GM19455 (cell line): Measurements from ENCODE around the gene SNAP25.

Experiments used
- ATAC-seq: cut with Tn5 transposase; IDR thresholded peaks from one replicate; pipeline ENCODE4 v1.9.1; 2021; ENCODE audit not compliant: unreplicated experiment

Gene SNAP25

DNA sequence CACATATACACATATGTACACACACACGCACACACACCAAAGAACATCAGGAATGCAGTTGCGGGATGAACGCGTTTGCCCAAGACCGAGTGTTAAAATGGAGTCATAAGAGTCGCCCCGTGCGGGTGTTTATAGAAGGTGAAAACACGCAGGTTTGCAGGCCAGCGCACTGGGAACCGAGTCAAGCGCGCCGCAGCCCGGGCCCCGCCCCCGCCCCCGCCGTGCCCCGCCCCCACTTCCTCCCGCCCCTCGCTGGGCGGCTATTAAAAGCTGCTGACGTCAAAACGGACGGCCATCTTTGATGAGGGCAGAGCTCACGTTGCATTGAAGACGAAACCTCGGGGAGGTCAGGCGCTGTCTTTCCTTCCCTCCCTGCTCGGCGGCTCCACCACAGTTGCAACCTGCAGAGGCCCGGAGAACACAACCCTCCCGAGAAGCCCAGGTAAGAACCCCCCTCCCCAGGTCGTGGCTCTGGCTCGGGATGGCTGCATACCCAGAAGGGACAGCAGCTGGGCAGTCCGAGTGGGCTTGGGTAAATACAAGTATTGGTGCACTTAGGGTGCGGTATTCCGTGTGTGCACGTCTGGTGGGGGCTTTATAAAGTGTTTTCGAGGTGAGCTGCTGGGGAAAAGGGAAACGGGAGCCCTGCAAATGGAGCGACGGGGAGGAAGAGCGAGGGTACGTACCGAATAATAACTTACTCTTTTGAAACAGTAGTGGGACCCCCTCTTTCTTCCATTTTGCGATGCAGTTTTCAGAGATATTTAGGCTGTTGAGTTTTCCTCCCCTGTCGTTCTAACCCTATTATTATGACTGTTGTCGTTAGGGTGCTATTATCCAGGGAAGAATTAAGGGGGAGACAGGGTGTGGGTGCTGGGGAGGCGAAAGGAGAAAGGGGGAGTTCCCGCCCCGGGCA is at the start of gene SNAP25:
TSS of gene SNAP25 (plus strand) at position 295 of the 916 bp plus-strand sequence. CDS start 56,662 bp downstream, outside the sequence.
- no peak for ATAC-seq

GRCh38 chr20:10169752-10170151 is 48.9 kb upstream of the SNAP25 start:
- no peak for ATAC-seq

GRCh38 chr20:10170261-10170660 is 48.4 kb upstream of the SNAP25 start:
- no peak for ATAC-seq

- ATAC-seq, result no peak
These were observed 46.5 kb upstream of the SNAP25 start for GRCh38 chr20:10171864-10172751.

GRCh38 chr20:10172998-10173655 is 45.5 kb upstream of the SNAP25 start:
- ATAC-seq, result no peak

DNA sequence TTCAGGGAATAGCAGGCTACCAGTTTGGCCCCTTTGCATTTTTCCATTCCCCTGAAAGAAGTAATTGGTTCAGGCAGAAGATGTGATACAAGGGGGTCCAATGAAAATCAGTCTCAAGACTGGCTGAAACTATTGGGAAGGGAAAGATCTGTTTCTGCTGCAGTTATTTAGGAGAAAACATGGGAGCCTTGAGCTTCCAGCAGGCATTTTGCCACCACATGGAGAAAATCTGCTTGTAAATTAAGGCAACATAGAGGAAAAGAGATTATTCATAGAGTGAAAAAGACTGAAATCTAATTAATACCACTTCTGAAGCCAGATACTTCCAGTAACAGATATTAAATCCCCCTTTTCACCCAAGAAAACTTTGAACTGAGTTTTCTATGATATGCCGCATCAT is 44.2 kb upstream of the SNAP25 start:
- no peak for ATAC-seq

- no peak for ATAC-seq
These were observed 41.3 kb upstream of the SNAP25 start for GRCh38 chr20:10177326-10177725.

DNA sequence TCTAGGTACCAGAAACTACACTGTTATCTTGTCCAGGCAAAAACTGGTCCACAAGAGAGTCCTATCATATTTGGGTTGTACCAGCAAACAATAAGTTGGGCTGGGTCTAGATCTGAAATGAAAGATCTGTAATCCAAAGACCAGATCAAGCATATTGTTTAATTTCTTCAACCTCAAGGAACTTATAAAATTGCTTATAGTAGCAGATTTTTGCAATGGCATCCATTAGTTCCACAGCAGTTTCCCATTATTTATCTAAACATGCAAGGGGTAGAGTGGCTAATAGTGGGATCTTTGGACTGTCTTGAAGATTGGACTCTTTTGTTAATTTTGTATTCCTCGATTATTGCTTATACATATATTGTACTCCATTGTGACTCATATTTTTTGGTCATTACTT is 40.5 kb upstream of the SNAP25 start:
- ATAC-seq, result no peak

DNA sequence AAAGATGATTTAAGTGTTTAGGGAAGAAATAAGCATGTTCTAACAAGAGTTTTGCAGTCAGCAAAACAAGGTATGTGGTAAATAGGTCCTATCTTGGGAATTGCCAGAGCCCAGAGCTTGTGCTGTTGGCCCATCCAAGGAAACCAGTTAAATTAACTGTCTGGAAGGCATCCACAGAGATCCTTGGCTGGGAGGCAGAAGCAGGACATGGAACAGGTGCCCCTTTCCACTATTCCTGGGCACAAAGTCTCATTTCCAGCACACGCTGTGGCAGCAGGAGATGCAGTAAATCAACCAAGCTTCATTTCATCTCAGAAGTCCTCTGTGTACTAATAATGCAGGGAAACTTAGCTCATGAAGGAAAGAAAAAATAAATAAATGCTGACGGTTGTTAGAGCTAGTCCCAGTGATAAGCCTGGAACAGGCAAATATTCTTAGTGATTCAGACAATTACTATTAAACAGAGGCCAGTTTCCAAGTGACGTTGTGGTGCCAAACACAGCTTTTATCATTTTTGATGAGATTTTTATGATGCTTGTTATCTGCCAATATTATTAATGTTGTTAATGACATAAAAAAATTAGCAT is 39.8 kb upstream of the SNAP25 start:
- no peak for ATAC-seq

DNA sequence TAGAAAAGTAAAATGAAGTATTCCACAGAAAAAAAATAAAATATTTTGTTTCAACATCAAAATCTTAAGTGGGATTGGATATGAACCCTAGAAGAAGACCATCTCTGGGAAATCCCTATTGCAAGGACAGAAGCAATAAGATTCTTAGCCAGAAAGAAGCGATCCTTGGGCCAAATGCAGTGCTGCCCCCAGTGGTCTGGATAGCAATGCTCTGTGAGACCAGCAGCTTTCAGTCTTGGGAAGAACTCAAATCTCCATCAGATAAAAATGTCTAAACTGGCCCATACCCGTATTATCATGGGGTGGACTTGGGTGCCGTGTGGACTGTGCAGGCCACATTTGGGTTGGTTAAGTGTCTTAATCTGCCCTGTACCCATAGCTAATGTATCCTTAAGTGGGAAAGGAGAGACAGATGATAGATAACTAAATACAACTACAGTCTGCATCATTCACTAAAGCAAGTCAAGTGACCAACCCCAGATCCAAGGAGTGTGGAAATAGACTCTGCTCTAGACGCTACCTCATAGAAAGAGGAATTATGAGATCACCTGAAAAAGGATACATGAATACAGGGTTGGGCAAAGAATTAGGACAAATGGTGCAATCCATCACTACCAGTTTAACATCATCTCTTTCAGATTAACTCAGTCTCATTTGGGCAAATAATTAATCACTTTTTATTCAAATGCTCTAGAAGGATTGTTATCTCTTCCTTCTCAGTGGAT is 38.9 kb upstream of the SNAP25 start:
- no peak for ATAC-seq

DNA sequence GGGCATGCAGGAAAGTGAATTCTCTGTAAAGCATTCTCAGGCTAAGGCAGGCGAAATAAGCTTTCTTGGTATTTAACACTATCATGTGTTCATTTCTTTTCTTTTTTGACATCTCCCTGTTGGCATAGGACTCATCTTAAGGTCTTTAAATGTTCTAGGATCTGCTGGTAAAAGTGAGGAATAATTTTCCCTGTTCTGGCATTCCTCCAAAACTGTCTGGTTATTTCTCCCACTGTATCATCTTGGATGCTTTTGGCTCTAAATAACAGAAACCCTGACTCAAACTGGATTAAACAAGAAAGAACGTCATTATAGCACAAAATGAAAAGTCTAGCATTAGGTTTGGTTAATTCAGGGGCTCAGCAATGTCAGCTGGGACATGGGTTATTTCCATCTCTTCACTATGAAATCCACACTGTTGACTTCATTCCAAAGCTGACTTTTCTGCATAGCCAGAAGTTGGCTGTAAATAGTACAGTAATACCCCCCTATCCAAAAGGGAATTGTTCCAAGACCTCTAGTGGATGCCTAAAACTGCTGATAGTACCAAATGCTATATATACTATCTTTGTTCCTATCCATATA is 37.9 kb upstream of the SNAP25 start:
- ATAC-seq, result no peak

DNA sequence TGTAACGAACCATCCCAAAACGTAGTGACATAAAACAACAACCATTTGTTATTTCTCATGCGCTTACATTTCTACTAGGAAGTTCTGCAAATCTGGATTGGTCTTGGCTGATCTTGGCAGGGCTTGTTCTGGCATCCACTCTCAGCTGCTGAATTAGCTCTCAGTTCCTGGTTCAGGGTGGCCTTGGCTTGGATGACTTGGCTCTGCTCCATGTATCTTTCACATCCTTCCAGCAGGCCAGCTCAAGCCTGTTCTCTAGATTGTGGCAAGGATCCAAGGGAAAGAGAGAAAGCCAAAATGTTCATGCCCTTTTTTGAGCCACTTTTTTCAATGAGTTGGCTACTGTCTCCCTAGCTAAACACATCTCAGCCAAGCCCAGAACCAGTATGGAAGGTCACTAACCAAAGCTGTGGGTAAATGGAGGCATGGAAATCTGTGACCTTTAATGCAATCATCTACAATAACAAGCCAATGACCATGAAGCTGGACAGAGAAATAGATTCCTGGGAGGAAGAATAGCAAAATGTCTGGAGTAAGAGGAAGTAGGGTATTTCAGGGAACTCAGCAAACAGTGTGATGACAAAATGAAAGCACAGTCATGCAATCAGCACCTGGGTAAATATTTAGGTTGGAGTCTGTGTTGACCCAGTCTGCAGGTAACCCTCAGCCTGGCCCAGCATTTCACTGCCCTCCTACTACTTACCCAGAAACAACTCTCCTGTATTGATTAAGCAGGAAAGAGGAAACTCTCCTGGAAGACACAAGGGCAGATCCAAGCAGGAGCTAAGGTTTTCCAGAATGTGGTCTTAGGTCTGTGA is 32.7 kb upstream of the SNAP25 start:
- no peak for ATAC-seq

GRCh38 chr20:10190456-10190855 is 28.2 kb upstream of the SNAP25 start:
- no peak for ATAC-seq

GRCh38 chr20:10192171-10192570 is 26.5 kb upstream of the SNAP25 start:
- ATAC-seq, result no peak

- no peak for ATAC-seq
These were observed 24.5 kb upstream of the SNAP25 start for GRCh38 chr20:10194166-10194565.

- no peak for ATAC-seq
These were observed 18.3 kb upstream of the SNAP25 start for GRCh38 chr20:10200330-10200729.

DNA sequence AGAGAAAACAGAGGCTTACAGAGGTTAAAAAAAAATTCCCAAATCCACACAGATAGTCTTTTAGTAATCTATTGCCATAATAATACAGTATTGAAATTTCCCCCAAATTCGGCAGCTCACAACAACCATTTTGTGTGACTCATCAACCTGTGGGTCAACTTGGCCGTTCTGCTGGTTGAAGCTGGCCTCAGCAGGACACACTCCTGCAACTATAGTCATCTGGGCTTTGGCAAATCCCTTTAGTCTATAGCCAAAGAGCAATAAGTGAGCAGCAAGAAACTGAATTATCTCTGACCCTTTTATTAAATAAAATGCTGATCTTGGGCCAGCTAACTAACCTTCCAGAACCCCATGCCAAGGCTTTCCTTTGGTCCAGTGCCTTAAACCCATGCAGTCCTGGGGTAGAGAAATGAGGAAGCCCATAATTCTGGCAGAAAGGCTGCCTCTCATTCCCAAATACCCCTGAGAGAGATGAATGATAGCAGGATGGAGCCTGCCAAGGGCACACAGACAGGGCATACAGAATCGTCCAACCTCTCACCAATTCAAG is 17.2 kb upstream of the SNAP25 start:
- ATAC-seq, result no peak

GRCh38 chr20:10209091-10209490 is 9.5 kb upstream of the SNAP25 start:
- no peak for ATAC-seq

DNA sequence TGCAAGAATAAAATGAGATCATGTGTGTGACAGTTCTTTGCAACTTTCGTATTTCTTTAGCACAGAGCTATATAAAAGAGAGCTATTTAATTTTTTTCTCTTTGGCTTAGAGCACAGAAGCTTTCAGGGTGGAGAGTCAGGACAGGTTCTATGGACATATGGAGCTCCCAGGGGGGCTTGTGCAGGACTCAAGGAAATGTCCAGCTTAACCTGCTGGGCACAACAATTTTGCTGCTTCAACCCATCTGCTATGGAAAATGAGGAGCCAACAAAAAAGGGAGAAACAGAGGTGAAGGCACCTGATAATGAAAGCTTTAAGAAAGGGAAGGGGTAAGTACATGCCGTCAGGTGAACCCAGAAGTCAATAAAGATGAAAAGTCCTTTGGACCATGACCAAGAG is 5.1 kb upstream of the SNAP25 start:
- no peak for ATAC-seq
